DMS153 treated with DMSO at 0.1 percent for 48 hours (cell line): ENCODE data around the gene SUMF2.
"Not testable (repeated sequence)": the region's sequence is repeated elsewhere in the genome, so short reads cannot be mapped to it uniquely, and the experiment has no call there.

Source experiments
- DNase-seq: peaks from one replicate; lab custom pipeline; 2025; ENCODE audit not compliant: unreplicated experiment; lab: John Stamatoyannopoulos, UW

Gene SUMF2

DNA sequence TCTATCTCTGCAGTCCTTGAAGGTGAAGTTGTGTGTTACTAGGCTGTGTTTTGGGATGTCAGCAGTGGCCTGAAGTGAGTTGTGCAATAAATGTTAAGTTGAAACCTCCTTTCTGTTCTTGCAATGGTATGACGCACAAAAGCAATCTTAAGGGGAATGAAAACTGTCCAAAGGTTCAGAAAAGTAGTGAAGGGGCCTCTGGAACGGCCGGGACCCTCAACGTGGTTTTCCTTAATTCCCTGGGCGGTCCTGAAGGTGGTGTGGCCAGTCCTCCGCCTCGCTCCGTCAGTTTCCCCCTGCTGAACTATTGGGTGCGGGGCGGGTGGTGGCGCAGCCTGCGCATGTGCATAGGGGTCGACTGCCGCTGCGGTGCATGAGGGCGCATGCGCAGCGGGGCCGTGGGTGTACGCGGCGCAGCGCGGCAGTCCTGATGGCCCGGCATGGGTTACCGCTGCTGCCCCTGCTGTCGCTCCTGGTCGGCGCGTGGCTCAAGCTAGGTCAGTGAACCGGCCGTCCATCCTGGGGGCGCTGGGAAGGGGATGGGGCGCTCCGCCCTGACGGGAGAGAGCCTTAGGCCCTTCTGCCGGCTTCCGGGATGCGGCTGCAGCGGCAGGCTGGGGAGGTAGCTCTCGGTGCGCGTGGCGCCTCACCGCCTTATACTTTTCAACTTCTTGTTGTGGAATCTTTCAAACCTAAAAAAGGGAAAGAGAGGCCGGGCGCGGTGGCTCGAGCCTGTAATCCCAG lies at the start of gene SUMF2:
SUMF2 (plus strand) TSS at position 405 of the 744 bp plus-strand sequence; CDS start at position 431, 26 bp downstream.
- DNase-seq = peak; percentile 71

- DNase-seq = not testable (repeated sequence)
These were observed 47.1 kb upstream of the SUMF2 start for GRCh38 chr7:56017015-56017414.

- DNase-seq = no peak
These were observed 44.6 kb upstream of the SUMF2 start for GRCh38 chr7:56019501-56019900.

- no peak for DNase-seq
These were observed 40.6 kb upstream of the SUMF2 start for GRCh38 chr7:56023500-56023899.

GRCh38 chr7:56026538-56026937 lies 37.5 kb upstream of the SUMF2 start:
- DNase-seq = no peak

DNA sequence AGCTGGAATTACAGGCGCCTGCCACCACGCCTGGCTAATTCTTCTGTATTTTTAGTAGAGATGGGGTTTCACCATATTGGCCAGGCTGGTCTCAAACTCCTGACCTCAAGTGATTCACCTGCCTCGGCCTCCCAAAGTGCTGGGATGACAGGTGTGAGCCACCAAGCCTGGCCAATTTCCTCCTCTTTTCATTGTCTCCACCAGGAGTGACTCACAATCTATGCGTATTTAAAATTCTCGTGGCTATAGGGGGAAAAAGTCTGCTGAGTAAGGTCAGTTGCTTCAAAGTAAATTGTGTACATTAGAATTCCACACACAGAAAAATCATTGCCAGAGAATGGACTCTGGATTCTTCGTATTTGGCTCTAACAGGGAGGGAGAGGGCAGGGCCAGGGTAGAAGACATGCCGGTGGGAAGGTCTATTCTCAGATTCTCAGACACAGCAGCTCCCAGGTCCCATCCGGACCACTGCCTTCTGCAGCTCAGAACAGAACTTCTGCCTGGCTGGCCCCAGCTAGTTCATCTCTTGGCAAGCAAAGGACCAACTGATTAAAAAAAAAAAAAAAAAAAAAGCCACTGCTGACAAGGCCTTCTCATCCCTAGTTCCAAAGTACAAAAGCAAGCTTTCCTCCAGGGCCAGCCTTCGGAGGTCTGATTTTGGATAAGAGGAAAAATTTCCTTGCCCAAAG lies 35.0 kb upstream of the SUMF2 start:
- DNase-seq = no peak

DNA sequence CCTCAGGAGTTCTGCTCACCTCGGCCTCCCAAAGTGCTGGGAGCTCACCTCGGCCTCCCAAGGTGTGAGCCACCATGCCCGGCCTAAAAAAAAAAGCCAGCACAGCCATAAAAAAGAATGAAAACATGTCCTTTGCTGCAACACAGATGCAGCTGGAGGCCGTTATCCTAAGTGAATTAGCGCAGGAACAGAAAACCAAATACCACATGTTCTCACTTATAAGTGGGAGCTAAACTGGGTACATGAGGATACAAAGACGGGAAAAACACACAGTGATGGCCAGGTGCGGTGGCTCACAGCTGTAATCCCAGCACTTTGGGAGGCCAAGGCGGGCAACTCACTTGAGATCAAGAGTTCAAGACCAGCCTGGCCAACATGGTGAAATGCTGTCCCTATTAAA lies 33.7 kb upstream of the SUMF2 start:
- DNase-seq = no peak

- DNase-seq = not testable (repeated sequence)
These were observed 32.5 kb upstream of the SUMF2 start for GRCh38 chr7:56031556-56031955.

- not testable (repeated sequence) for DNase-seq
These were observed 31.5 kb upstream of the SUMF2 start for GRCh38 chr7:56032578-56032977.

GRCh38 chr7:56033671-56034432 lies 30.2 kb upstream of the SUMF2 start:
- peak; percentile 79 for DNase-seq

GRCh38 chr7:56040730-56041129 lies 23.4 kb upstream of the SUMF2 start:
- no peak for DNase-seq

DNA sequence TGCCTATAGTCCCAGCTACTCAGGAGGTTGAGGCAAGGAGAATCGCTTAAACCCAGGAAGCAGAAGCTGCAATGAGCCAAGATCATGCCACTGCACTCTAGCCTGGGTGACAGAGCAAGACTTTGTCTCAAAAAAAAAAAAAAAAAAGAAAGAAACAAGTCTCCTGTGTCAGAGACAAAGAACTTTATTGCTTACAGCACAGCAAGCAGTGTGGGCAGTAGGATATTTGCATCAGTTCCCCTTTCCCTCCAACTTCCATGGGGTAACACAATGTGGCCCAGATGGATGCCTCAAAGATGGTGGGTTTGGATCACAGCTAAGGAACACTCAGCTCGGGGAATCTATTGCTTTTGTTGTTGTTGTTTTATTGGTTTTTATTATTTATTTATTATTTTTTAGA lies 18.3 kb upstream of the SUMF2 start:
- not testable (repeated sequence) for DNase-seq

DNA sequence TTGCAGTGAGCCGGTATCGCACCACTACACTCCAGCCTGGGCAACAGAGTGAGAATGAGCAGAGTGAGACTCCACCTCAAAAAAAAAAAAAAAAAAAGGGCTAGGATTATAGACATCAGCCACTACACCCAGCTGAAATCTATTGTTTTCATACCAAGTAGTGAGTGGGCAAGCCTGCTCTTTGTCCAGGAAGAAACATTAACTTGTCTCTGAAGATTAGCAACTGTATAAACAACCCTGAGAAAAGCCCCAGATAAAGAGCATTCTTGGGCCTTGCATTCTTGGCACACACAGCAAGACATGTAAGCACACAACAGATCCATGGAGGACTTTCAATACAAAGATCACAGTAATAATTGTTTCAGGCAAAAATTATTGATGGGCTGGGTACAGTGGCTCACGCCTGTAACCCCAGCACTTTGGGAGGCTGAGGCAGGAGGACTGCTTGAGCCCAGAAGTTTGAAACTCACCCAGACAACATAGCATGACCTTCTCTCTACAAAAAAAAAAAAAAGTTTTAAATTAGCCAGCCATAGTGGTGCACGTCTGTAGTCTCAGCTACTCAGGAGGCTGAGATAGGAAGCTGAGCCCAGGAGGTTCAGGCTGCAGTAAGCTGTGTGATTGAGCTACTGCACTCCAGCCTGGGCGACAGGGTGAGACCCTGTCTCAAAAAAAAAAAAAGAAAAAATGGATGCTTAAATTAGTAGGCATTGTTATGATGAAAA lies 17.2 kb upstream of the SUMF2 start:
- no peak for DNase-seq

DNA sequence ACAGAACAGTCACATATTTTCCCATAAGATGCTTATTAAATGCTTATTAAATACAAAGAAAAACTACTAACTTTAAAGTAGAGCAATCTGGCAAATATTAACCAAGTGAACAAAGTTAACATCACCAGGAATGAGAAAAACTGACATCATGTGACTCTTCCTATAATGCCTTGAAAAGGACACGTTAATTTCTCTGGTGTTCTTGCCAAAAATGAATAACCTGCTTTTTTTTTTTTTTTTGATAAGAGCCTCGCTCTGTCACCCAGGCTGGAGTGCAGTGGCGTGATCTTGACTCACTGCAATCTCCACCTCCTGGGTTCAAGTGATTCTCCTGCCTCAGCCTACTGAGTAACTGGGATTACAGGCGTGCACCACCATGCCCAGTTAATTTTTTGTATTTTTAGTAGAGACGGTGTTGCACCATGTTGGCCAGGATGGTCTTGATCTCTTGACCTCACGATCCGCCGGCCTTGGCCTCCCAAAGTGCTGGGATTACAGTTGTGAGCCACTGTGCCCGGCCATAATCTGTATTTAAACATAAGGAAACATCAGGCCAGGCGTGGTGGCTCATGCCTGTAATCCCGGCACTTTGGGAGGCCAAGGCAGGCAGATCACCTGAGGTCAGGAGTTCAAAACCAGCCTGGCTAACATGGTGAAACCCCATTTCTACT lies 16.5 kb upstream of the SUMF2 start:
- DNase-seq = not testable (repeated sequence)

DNA sequence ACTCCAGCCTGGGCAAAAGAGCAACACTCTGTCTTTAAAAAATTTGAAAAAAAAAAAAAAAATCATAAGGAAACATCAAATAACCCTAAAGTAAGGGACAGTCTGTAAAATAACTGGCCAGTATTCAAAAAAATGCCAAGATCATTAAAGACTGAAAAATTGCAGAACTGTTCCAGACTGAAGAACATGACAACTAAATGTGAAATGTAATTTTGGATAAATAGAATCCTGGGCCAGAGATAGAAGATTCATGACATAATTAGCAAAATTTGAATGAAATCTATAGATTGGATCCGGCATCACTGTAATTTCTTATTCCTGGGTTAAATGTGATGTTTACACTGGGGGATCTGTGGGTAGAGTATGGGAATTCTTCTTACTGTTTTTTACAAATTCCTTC lies 15.8 kb upstream of the SUMF2 start:
- DNase-seq = no peak

DNA sequence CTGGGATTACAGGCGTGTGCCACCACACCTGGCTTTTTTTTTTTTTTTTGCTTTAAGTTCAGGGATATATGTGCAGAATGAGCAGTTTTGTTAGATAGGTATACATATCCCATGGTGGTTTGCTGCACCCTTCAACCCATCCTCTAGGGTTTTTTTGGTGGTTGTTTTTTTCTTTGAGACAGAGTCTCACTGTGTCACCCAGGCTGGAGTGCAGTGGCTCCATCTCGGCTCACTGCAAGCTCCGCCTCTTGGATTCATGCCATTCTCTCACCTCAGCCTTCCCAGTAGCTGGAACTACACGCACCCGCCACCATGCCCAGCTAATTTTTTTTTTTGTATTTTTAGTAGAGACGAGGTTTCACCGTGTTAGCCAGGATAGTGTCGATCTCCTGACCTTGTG lies 15.3 kb upstream of the SUMF2 start:
- DNase-seq = peak; percentile 28

DNA sequence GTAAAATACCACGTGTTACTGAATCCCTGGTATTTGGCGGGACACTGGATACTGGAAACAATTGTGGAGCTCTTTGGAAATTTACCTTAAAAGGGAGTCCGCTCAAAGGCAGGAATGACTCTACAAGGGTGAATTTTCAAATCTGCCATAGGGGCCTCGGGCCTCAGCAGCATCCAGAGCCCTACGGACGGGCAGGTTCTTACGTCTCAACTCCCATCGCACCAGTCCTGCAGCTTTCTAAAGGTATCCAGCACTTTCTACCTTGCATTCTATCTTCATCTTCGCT lies 13.1 kb upstream of the SUMF2 start:
- DNase-seq = no peak

DNA sequence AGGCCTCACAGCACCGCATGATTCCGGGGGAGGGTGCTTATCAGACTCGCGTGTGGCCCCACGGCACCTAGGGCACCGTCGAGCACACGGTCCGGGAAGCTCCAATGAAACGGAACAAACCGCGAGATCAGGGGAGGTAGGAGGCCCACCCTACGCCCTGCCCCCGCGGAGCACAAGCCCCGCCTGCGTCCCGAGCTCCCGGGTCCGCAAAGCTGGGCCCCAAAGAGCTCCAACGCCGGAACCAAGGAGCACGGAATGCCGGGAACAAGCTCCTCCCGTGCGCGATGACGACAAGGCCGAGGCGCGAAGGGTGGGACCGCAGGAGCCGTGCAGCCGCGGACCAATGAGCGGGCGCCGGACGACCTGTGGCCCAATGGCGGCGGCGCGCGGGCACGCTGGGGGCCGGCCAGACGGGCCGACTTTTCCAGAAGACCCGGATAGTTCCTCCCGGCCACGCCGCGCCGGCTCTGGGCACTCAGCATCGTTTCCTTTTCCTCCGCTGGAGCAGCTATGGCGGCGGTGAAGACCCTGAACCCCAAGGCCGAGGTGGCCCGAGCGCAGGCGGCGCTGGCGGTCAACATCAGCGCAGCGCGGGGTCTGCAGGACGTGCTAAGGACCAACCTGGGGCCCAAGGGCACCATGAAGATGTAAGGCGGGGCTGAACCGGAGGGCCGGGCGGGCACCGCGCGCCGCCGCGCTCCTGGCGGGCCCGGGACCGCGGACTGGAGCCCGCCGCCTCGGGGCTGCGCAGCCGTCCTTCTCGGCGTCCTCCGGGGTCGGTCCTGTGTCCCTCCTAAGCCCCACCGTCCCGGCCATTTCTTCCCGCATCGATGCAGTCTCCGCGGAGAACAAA lies 12.5 kb upstream of the SUMF2 start, which contains the start of the genes CCT6A and PSPH:
CCT6A (plus strand) TSS at position 427 of the 853 bp plus-strand sequence; CDS start at position 511, 84 bp downstream.
PSPH (minus strand) TSS at position 106 of the 853 bp plus-strand sequence. CDS start 30,232 bp downstream, outside the sequence.
- peak; percentile 94 for DNase-seq

DNA sequence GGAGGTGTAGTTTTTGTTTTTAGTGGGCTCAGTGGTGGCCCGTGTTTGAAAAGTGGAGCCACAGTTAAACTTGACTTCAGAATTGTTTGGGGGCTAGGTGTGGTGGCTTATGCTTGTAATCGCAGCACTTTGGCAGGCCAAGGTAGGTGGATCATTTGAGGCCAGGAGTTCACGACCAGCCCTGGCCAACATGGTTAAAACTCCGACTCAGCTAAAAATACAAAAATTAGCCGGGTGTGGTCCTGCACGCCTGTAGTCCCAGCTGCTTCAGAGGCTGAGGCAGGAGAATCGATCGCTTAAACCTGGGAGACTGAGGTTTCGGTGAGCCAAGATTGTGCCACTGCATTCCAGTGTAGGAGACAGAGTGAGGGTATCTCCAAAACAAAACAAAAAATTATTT lies 10.7 kb upstream of the SUMF2 start:
- no peak for DNase-seq

- DNase-seq = no peak
These were observed 10.1 kb upstream of the SUMF2 start for GRCh38 chr7:56053993-56054392.
